ENCODE results near the gene ARFGAP2.

Gene ARFGAP2

DNA sequence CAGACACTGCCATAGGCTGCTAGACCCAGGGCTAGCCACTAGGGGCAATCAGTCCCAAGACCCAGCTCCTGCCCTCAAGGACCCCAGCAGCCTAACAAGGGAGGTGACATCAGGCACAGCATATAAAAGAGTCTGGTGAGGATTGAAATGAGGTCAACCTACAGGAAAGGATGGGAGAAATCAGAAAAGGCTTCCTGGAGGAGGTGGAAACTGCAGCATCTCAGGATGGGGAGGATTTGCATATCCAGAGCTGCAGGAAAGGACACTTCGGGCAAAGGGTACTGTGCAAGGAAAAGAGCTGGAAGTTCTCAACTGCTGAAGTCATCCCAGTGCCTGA, 2.9 kb upstream of the ARFGAP2 start:
- H3K9me3 ChIP-seq (ENCODE audit: insufficient read depth, low read depth, low read length) = no peaks in the 10 kb centered on the region

DNA sequence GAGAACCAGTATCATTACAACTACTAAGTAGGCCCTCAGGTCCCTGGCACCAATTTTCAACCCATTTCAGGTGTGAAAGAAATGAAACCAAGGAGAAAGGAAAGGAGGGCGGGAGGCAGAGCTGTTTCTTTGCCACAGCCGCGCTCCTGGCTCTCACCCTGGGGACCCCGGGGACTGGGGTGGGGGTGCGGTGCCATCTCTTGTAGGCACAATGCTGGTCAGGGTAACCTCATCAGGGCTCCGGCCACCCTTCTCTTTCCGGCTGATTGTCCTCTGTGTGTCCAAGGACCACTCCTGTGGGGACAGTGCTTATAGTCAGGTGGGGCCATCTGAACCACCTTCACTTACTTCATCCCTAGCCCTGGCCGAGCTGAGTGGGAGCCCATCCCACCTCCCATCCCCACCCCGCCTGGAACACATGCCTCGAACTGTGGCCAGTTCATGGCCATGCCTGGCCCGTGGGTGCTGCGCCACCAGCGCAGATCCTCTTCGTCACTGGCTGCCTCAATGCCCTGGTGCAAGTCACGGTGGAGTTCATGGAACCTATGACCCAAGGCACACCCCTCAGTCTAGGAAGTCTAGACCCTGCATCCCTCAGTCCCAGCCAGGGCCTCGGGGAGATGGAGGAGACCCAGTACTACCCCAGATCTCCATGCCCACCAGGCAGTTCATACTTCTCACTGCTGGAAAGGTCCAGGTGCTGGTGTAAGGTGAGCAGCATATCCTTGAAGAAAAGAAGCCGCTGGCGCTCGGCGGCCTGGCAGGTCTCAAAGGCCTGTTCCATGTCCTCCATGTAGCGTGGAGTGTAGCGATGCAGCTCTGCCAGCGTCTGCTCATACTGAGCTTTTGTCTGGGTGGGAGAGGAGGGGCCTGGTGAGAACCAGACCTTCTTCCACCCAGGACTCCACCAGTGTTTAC, 2.3 kb upstream of the ARFGAP2 start:
- Histone ChIP-seq H3K4me1 (ENCODE audit: insufficient read depth, low read length) (0 out of 2 replicates have a peak, but pooled peaks cover 11% of the 10 kb centered on the region), H3K4me3 (ENCODE audit: low read length) (no peak overlapping the region), H3K27ac (ENCODE audit: low read depth, low read length) (no peak overlapping the region), H3K9me3 (ENCODE audit: insufficient read depth, low read depth, low read length) (no peaks in the 10 kb centered on the region), H3K36me3 (ENCODE audit: insufficient read depth, low read length) (peaks cover 29% of the 10 kb centered on the region), H3K27me3 (ENCODE audit: insufficient read depth, low read length) (no peaks in the 10 kb centered on the region), H3K9ac (ENCODE audit: low read depth, low read length) (no peak overlapping the region)
- WGBS = 94% methylated on average over 23 of the region's 23 CpGs

More for the DNA sequence above, 2.9 kb upstream of the ARFGAP2 start:
- H3K4me1 ChIP-seq (ENCODE audit: insufficient read depth, low read length) = 0 out of 2 replicates have a peak, but pooled peaks cover 11% of the 10 kb centered on the region
- H3K36me3 ChIP-seq (ENCODE audit: insufficient read depth, low read length) = peaks cover 26% of the 10 kb centered on the region
- 96% methylated on average over 1 of the region's 1 CpG for WGBS
- no peak overlapping the region for H3K4me3 ChIP-seq (ENCODE audit: low read length)
- no peak overlapping the region for H3K27ac ChIP-seq (ENCODE audit: low read depth, low read length)
- H3K27me3 ChIP-seq (ENCODE audit: insufficient read depth, low read length) = no peaks in the 10 kb centered on the region
- no peak overlapping the region for H3K9ac ChIP-seq (ENCODE audit: low read depth, low read length)

DNA sequence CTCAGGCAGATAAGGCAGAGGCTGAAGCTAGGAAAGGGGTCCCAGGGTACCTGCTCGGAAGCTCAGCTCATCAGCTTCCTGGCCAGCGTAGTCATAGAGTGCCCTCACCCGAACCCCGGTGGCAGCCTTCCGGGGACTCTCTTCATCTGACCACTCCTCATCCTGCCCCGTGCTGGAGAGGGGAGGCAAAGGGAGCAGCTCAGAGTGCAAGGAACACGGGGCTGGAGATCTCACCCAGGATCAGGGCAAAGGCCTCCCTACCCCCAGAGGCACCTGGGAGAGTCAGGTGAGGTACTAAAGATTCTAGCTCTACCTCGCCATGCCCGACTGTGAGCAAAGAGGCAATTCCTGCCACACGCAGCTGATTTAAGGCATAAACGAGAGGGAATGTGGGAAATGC, 1.6 kb upstream of the ARFGAP2 start:
- no peaks in the 10 kb centered on the region for H3K27me3 ChIP-seq (ENCODE audit: insufficient read depth, low read length)
- WGBS = 94% methylated on average over 11 of the region's 11 CpGs
- H3K36me3 ChIP-seq (ENCODE audit: insufficient read depth, low read length) = peaks cover 36% of the 10 kb centered on the region
- H3K4me1 ChIP-seq (ENCODE audit: insufficient read depth, low read length) = 0 out of 2 replicates have a peak, but pooled peaks cover 11% of the 10 kb centered on the region
- H3K9ac ChIP-seq (ENCODE audit: low read depth, low read length) = no peak overlapping the region
- H3K27ac ChIP-seq (ENCODE audit: low read depth, low read length) = no peak overlapping the region
- no peak overlapping the region for H3K4me3 ChIP-seq (ENCODE audit: low read length)
- H3K9me3 ChIP-seq (ENCODE audit: insufficient read depth, low read depth, low read length) = no peaks in the 10 kb centered on the region

DNA sequence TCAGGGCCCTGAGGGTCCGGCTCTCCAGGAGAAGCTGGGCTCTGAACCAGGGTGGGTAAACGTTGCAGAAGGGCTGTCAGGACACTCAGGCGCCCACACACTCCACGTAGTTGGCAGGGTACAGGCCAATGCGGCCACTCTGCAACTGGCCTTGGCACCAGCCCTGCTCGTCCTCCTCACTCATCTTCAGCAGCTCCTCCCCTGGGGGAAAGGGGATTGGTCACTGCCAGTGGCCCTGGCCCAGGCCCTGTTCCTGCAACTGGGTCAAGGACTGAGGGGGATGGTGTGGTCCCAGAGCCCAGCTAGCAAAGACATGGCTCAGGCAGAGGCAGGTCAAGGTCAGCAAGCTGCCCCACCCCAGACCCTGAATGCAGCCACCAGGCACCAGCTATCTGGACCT, 1.2 kb upstream of the ARFGAP2 start:
- H3K9ac ChIP-seq (ENCODE audit: low read depth, low read length) = 0 out of 2 replicates have a peak overlapping the region, but pooled peaks have one; percentile 99
- H3K36me3 ChIP-seq (ENCODE audit: insufficient read depth, low read length) = peaks cover 41% of the 10 kb centered on the region
- H3K4me3 ChIP-seq (ENCODE audit: low read length) = peak overlapping the region; percentile 100; the same call in 1 of the 2 replicates
- H3K4me1 ChIP-seq (ENCODE audit: insufficient read depth, low read length) = 0 out of 2 replicates have a peak, but pooled peaks cover 11% of the 10 kb centered on the region
- peak overlapping the region; percentile 94 for H3K27ac ChIP-seq (ENCODE audit: low read depth, low read length)
- H3K27me3 ChIP-seq (ENCODE audit: insufficient read depth, low read length) = no peaks in the 10 kb centered on the region
- 79% methylated on average over 6 of the region's 6 CpGs for WGBS
- no peaks in the 10 kb centered on the region for H3K9me3 ChIP-seq (ENCODE audit: insufficient read depth, low read depth, low read length)

DNA sequence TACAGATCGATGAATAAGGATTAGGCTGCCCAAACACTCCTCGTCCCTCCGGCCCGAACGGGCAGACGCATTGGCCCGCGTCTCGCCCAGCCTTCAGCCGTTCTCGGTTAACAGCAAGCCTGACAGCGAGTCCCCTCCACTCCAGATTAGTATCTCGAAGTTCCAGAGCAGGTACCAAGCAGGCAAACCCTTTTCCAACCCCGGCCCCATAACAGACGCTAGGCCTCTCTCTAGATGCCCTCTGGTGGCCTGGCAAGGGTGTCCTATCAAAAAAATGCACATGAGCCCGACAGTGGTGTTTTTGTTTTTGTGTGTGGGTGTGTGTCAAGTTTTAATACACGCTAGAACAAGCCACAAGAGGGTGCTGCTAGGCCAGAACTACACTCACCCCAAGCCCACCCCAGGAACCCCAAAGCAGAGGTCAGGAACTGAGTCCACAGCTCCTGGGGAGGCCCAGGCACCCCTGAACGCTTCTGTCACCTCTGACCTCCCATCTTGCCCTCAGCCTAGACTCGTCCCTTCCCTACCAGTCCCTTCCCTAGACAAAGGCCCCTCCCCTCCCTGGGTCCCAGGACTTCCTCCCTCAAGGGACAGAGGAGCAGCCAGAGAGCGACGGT, 658 bp upstream of the ARFGAP2 start:
- H3K4me1 ChIP-seq (ENCODE audit: insufficient read depth, low read length) = 0 out of 2 replicates have a peak, but pooled peaks cover 11% of the 10 kb centered on the region
- peak overlapping the region; percentile 99 for H3K9ac ChIP-seq (ENCODE audit: low read depth, low read length)
- H3K4me3 ChIP-seq (ENCODE audit: low read length) = peak overlapping the region; percentile 100
- H3K36me3 ChIP-seq (ENCODE audit: insufficient read depth, low read length) = peaks cover 46% of the 10 kb centered on the region
- H3K27me3 ChIP-seq (ENCODE audit: insufficient read depth, low read length) = no peaks in the 10 kb centered on the region
- peak overlapping the region; percentile 94 for H3K27ac ChIP-seq (ENCODE audit: low read depth, low read length)
- WGBS = 11% methylated on average over 20 of the region's 21 CpGs
- no peaks in the 10 kb centered on the region for H3K9me3 ChIP-seq (ENCODE audit: insufficient read depth, low read depth, low read length)

DNA sequence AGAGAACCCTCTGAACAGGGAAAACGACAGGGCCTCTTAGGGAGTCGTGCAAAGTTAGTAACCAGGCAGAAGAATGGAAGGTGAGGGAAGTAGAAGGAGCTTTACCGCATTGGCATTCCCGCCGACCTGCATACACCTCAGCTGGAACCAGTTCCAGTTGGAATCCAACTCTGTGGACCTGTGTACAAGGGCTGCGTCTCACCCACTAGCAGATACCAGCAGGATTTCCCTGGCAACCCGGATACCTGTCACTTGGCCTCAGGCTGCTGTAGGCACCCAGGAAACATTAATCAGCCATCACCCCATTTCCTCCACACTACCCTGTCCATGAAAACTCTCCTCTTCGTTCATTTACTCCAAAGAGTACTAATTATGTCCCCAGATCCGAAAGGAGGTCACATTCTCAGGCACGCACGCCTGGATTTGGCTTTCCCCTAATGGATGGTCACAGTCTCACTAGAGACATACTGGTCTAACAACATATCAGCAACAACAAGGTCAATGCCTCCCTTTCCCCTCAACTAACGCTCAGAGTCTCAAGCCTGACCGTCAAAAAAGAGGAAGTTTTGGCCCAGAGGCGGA, 842 bp downstream of the ARFGAP2 start:
- Histone ChIP-seq H3K36me3 (ENCODE audit: insufficient read depth, low read length) (peaks cover 61% of the 10 kb centered on the region), H3K9ac (ENCODE audit: low read depth, low read length) (peak overlapping the region; percentile 99), H3K9me3 (ENCODE audit: insufficient read depth, low read depth, low read length) (no peaks in the 10 kb centered on the region), H3K4me3 (ENCODE audit: low read length) (peak overlapping the region; percentile 100), H3K27me3 (ENCODE audit: insufficient read depth, low read length) (no peaks in the 10 kb centered on the region), H3K27ac (ENCODE audit: low read depth, low read length) (peak overlapping the region; percentile 95), H3K4me1 (ENCODE audit: insufficient read depth, low read length) (0 out of 2 replicates have a peak, but pooled peaks cover 11% of the 10 kb centered on the region)
- 50% methylated on average over 14 of the region's 14 CpGs for WGBS

DNA sequence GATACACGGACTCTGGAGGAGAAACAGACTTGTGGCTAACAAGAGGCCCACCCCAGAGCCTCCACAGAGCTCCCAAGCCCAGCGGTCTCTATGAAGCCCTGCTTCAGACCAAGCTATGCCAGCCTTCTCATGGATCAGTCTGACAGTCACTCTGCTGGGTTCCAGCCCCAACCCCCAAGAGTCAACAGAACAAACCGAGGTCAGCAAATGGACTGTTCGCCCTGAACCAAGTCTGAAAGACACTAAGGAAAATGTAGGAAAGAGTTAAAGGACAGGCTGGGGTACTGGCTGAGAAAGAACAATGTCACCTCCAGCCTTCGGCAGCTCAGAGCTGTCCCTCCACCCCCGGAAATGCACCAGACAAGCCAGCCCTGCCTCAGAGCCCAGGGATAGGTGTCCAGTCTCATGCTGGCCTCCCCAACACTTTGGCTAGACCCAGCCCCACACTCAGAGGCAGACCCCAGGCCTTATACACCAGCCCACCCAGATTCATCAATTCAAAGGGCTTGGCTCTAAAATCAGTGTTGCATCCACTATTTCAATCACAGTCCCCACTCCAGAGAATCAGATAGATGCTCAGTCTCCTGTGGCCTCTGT, 3.8 kb downstream of the ARFGAP2 start:
- Histone ChIP-seq H3K4me3 (ENCODE audit: low read length) (no peak overlapping the region), H3K36me3 (ENCODE audit: insufficient read depth, low read length) (peaks cover 68% of the 10 kb centered on the region), H3K4me1 (ENCODE audit: insufficient read depth, low read length) (0 out of 2 replicates have a peak, but pooled peaks cover 11% of the 10 kb centered on the region), H3K27me3 (ENCODE audit: insufficient read depth, low read length) (no peaks in the 10 kb centered on the region), H3K9ac (ENCODE audit: low read depth, low read length) (no peak overlapping the region), H3K27ac (ENCODE audit: low read depth, low read length) (no peak overlapping the region), H3K9me3 (ENCODE audit: insufficient read depth, low read depth, low read length) (no peaks in the 10 kb centered on the region)
- WGBS = 91% methylated on average over 6 of the region's 6 CpGs

DNA sequence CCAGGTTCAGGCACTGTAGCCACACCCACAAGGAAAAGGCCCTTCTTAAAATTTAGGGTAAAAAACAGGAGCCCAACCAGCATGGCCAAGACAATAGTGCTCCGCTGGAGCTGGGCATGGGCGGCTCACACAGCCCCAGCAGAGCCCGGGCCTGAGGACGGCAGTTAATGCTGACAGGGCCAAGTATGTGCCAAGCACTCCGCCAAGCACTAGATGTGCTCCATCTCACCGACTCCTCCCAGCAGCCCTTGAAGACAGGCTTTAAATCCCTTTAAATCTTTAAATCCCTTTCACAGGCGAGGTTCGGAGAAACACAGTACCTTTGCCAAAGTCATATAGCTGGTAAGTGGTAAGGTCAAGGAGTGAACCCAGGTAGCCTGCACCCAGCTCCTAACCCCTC, 4.8 kb downstream of the ARFGAP2 start:
- H3K36me3 ChIP-seq (ENCODE audit: insufficient read depth, low read length) = peaks cover 78% of the 10 kb centered on the region
- H3K27me3 ChIP-seq (ENCODE audit: insufficient read depth, low read length) = no peaks in the 10 kb centered on the region
- no peaks in the 10 kb centered on the region for H3K9me3 ChIP-seq (ENCODE audit: insufficient read depth, low read depth, low read length)
- 0 out of 2 replicates have a peak, but pooled peaks cover 5% of the 10 kb centered on the region for H3K4me1 ChIP-seq (ENCODE audit: insufficient read depth, low read length)
- H3K9ac ChIP-seq (ENCODE audit: low read depth, low read length) = no peak overlapping the region
- H3K4me3 ChIP-seq (ENCODE audit: low read length) = no peak overlapping the region
- 86% methylated on average over 8 of the region's 8 CpGs for WGBS
- H3K27ac ChIP-seq (ENCODE audit: low read depth, low read length) = no peak overlapping the region

DNA sequence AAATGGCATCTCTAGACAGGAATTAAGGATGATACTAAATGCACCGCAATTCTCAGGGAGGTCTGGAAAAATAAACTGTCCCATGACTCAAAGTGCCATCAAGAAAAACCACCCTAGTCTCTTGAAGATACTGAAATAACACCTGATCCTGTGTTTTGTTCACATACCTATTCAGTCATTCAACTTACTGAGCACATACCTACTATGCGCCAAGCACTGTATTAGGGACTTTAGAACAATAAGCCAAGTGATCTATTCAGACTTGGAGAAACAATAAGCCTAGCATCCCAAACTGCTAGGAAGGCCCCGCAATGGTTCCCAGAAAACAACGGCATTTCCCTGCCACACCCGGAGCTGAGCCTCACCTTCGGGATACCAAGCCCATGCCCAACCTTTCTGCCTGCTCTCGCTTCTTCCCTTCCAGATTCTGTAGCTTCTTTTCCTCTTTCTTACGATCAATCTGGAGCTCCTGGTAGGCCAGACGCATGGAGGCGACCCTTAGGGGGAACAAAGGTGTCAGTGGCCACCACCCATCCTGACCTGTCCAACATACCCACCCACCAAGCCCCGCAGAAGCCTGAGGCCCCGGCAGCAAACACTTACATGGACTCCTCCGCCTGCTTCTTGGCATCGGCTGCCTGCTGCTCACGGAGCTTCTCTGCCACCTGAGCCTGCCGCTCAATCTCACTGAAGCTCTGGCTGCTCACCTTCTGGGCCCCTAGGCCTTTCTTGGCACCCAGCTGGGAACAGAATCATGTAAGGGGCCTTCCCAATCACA, 5.4 kb downstream of the ARFGAP2 start:
- 96% methylated on average over 16 of the region's 16 CpGs for WGBS
- no peak overlapping the region for H3K27ac ChIP-seq (ENCODE audit: low read depth, low read length)
- H3K27me3 ChIP-seq (ENCODE audit: insufficient read depth, low read length) = no peaks in the 10 kb centered on the region
- no peak overlapping the region for H3K4me3 ChIP-seq (ENCODE audit: low read length)
- H3K4me1 ChIP-seq (ENCODE audit: insufficient read depth, low read length) = 0 out of 2 replicates have a peak, but pooled peaks cover 5% of the 10 kb centered on the region
- peaks cover 84% of the 10 kb centered on the region for H3K36me3 ChIP-seq (ENCODE audit: insufficient read depth, low read length)
- no peaks in the 10 kb centered on the region for H3K9me3 ChIP-seq (ENCODE audit: insufficient read depth, low read depth, low read length)
- no peak overlapping the region for H3K9ac ChIP-seq (ENCODE audit: low read depth, low read length)

DNA sequence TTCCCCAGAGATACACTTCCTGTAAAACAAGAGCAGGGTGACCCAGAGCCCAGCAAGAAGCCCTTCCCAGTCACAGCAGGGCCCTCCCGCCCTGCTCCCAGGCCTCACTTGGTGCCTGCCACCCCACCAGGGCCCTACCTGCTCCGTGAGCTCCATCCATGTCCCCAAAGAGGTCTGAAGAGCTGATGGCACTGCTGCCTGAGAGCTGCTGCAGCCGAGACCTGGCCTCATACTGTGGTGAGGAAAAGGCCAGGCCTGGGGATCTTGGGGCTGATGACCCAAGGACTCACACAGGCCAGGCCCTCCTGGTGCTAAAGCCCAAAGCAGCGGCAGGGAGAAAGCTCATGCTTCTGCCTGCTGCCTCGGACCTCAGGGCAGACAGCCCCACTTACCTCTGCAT, 10.3 kb downstream of the ARFGAP2 start:
- Histone ChIP-seq H3K4me1 (ENCODE audit: insufficient read depth, low read length) (no peaks in the 10 kb centered on the region), H3K36me3 (ENCODE audit: insufficient read depth, low read length) (peaks cover 77% of the 10 kb centered on the region), H3K27ac (ENCODE audit: low read depth, low read length) (no peak overlapping the region), H3K27me3 (ENCODE audit: insufficient read depth, low read length) (no peaks in the 10 kb centered on the region), H3K9ac (ENCODE audit: low read depth, low read length) (no peak overlapping the region), H3K9me3 (ENCODE audit: insufficient read depth, low read depth, low read length) (no peaks in the 10 kb centered on the region), H3K4me3 (ENCODE audit: low read length) (no peak overlapping the region)
- 95% methylated on average over 5 of the region's 5 CpGs for WGBS

Measured in HUES64 (cell line).